ENCODE data around the gene ULK1. TPM values are rescaled to one million over a fixed set of nuclear protein-coding genes. Genes with fewer than 3 reads are reported as not detected.

ULK1 gene
- total and polyA plus RNA-seq, 2 of the 13 experiments (the other 11 are each of a cell fraction or from before 2014, with no cell fraction given), result 2.8 to 10.1 TPM

DNA sequence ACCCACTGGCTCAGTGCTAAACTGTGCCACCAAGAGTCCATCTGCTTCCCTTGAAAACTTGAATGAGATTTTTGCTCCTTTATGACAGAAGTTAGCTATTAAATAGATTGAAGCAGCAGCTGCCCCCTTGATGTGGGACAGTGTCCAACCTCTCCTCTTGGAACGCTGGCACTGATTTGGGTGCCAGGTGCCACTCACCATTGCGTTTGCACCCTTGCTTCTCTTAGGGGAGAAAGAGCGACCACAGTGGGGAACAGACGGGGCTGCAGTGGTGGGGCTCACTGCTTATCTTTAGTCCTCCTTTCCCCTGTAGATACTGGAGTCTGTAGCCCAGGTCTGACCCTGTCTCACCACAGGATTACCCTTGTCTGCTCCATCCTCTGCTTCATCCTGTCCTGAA is 64.7 kb downstream of the ULK1 start:
- H3K27ac ChIP-seq (ENCODE audit: extremely low read length, insufficient read depth, low read length), result no peak overlapping the region
- H3K9ac ChIP-seq (ENCODE audit: insufficient read depth, low read depth, low read length), result no peak overlapping the region
- ATAC-seq, result peak; percentile 12; the same call in 1 of the 3 replicates
- ChIA-PET POLR2A (no interaction called here), CTCF (ENCODE audit: low intra/inter-chr PET ratio, low total read pairs) (no interaction called here)
- TF ChIP-seq XBP1 (CRISPR knock-in tag; IDR thresholded peaks at IDR 0.05) (no peak), ZNF557 (CRISPR knock-in tag; IDR thresholded peaks at IDR 0.05) (no peak), ZNF674 (CRISPR knock-in tag; IDR thresholded peaks at IDR 0.05; ENCODE audit: low read depth) (no peak), FOSL2 (CRISPR knock-in tag; IDR thresholded peaks at IDR 0.05) (no peak), PRPF4 (IDR thresholded peaks at IDR 0.05; ENCODE audit: low read depth, low read length, poor library complexity, severe bottlenecking) (no peak), SKI (IDR thresholded peaks at IDR 0.05; ENCODE audit: partially characterized antibody) (no peak), SMC3 (IDR thresholded peaks at IDR 0.05; ENCODE audit: low read length) (no peak), ELF1 (CRISPR knock-in tag; IDR thresholded peaks at IDR 0.05) (no peak), THYN1 (CRISPR knock-in tag; IDR thresholded peaks at IDR 0.05; ENCODE audit: borderline replicate concordance, low read depth) (no peak), HCFC1 (IDR thresholded peaks at IDR 0.05; ENCODE audit: low read depth, low read length) (no peak), MAZ (IDR thresholded peaks at IDR 0.05; ENCODE audit: borderline replicate concordance, low read depth, low read length) (no peak), MAZ (CRISPR knock-in tag; IDR thresholded peaks at IDR 0.05; ENCODE audit: low read depth) (no peak)
- TF ChIP-seq, protein P1, sequence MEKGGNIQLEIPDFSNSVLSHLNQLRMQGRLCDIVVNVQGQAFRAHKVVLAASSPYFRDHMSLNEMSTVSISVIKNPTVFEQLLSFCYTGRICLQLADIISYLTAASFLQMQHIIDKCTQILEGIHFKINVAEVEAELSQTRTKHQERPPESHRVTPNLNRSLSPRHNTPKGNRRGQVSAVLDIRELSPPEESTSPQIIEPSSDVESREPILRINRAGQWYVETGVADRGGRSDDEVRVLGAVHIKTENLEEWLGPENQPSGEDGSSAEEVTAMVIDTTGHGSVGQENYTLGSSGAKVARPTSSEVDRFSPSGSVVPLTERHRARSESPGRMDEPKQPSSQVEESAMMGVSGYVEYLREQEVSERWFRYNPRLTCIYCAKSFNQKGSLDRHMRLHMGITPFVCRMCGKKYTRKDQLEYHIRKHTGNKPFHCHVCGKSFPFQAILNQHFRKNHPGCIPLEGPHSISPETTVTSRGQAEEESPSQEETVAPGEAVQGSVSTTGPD (CRISPR knock-in tag; IDR thresholded peaks at IDR 0.05), result no peak
- TF ChIP-seq, protein P2, sequence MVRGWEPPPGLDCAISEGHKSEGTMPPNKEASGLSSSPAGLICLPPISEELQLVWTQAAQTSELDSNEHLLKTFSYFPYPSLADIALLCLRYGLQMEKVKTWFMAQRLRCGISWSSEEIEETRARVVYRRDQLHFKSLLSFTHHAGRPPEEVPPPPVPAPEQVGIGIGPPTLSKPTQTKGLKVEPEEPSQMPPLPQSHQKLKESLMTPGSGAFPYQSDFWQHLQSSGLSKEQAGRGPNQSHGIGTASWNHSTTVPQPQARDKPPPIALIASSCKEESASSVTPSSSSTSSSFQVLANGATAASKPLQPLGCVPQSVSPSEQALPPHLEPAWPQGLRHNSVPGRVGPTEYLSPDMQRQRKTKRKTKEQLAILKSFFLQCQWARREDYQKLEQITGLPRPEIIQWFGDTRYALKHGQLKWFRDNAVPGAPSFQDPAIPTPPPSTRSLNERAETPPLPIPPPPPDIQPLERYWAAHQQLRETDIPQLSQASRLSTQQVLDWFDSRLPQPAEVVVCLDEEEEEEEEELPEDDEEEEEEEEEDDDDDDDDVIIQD (CRISPR knock-in tag; IDR thresholded peaks at IDR 0.05; ENCODE audit: low read depth), result no peak
- peaks cover 40% of the 10 kb centered on the region for H3K4me1 ChIP-seq (ENCODE audit: insufficient read depth, low read length)
- FAIRE-seq, result no peak
- DNase-seq (ENCODE audit: low spot score), result no peak
- BruUV-seq (replicated peaks), result no TSS peak
- no peaks in the 10 kb centered on the region for H3K27me3 ChIP-seq (ENCODE audit: control insufficient read depth in 1 of 2, insufficient read depth in 2 of 2, low read length in 2 of 2)
- H3K4me3 ChIP-seq (replicated peaks in 1 of 3; ENCODE audit: insufficient read depth in 1 of 3, low read depth in 2 of 3, low read length in 3 of 3), result no peak overlapping the region
- peaks cover 3 to 17% of the 10 kb centered on the region in 2 experiments for H3K36me3 ChIP-seq (replicated peaks in 1 of 2; ENCODE audit: control insufficient read depth in 1 of 2, insufficient read depth in 2 of 2, low read length in 2 of 2)
- H3K4me2 ChIP-seq (ENCODE audit: low read depth, low read length), result no peak overlapping the region
- H2AFZ ChIP-seq (ENCODE audit: low read length), result no peak overlapping the region
- intact Hi-C loops (cut with micrococcal nuclease; ENCODE audit: unreplicated experiment), result no loop called here
- in situ Hi-C loops (cut with HindIII; ENCODE audit: extremely low pct_ligation_motif_present, low pct_unique_long_range_greater_than_20kb), result no loop called here
- WGBS (ENCODE audit: low lambda C conversion rate), result 81% methylated on average over 2 of the region's 4 CpGs
- H3K79me2 ChIP-seq (ENCODE audit: insufficient read depth, low read length), result peaks cover 63% of the 10 kb centered on the region
- peaks cover 15% of the 10 kb centered on the region; the same call in 1 of the 2 replicates for H4K20me1 ChIP-seq (ENCODE audit: insufficient read depth, low read length)
- H3K9me3 ChIP-seq (ENCODE audit: low read length), result no peaks in the 10 kb centered on the region

Data from HepG2 (cell line).